ENCODE measurements around the gene ABCA1. TPM values are rescaled to one million over a fixed set of nuclear protein-coding genes. Genes with fewer than 3 reads are reported as not detected.
A peak's percentile ranks its signal among the peaks of the same experiment; 100 is the strongest.

Gene ABCA1
- total RNA-seq, 1 experiment from 2014 or later = 0.04 TPM

DNA sequence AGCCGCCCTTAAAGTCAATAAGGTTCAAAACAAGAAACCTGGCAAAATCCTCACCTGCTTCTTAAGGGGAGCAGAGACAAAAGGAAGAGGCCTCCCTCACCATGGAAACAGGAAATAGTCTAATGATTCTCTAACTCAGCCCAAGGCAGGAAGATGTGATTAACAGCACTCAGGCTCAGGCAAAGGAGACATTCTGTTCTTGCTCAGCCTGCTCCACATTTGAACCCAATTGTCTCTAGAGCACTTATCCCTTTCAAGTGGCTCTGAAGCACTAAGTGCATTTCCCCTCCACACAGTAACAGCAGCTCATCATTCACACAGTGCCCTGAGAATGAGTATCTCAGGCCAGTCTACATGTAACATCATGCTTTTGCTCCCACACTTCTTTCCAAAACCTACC is 91.7 kb downstream of the ABCA1 start:
- no peak for DNase-seq
- peaks cover 10% of the 10 kb centered on the region; the same call in 1 of the 2 replicates for H3K27me3 ChIP-seq
- H3K27ac ChIP-seq = no peak overlapping the region
- H3K4me3 ChIP-seq = no peak overlapping the region
- no peaks in the 10 kb centered on the region for H3K4me1 ChIP-seq
- H3K9me3 ChIP-seq (replicated peaks) = no peaks in the 10 kb centered on the region
- no peaks in the 10 kb centered on the region for H3K36me3 ChIP-seq

DNA sequence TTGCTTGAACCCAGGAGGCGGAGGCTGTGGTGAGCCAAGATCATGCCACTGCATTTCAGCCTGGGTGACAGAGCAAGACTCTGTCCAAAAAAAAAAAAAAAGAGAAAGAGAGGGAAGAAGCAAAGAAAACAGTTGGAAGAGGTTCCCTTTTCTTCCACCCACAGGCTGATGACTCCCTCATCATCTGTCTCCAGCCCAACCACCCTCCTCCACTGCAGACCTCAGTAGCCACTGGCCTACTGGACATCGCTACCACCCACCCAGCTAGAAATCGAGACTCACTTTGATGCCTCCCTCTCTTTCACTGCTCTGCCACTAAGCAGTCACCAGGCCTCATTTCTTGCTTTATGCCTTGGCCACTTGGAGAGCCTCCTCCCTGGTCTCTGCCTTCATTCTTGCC is 92.8 kb downstream of the ABCA1 start:
- Histone ChIP-seq H3K4me1 (no peaks in the 10 kb centered on the region), H3K27me3 (peaks cover 10% of the 10 kb centered on the region; the same call in 1 of the 2 replicates), H3K36me3 (no peaks in the 10 kb centered on the region), H3K9me3 (replicated peaks) (no peaks in the 10 kb centered on the region), H3K27ac (no peak overlapping the region), H3K4me3 (no peak overlapping the region)
- no peak for DNase-seq

DNA sequence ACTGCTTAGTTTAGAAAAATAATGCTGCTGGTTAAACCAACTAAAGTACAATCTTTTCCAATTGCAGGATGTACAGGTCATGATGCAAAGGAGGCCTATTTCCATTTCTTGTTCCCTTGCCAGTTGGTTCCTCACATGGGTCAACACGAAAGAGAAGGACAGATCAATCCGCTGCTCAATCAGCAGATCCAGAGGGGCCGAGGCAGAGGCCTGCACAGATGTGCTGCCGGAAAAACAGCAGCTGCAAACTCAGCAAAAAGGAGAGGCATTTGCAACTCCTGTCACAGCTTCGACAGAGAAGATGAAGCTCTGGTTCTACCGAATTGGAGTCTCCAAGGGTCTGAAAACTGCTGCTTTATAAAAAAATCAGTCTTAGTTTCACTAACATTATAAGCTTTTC is 94.3 kb downstream of the ABCA1 start:
- H3K4me1 ChIP-seq = no peaks in the 10 kb centered on the region
- H3K4me3 ChIP-seq = no peak overlapping the region
- H3K27me3 ChIP-seq = peaks cover 10% of the 10 kb centered on the region; the same call in 1 of the 2 replicates
- H3K27ac ChIP-seq = no peak overlapping the region
- no peaks in the 10 kb centered on the region for H3K9me3 ChIP-seq (replicated peaks)
- H3K36me3 ChIP-seq = no peaks in the 10 kb centered on the region
- DNase-seq = no peak

DNA sequence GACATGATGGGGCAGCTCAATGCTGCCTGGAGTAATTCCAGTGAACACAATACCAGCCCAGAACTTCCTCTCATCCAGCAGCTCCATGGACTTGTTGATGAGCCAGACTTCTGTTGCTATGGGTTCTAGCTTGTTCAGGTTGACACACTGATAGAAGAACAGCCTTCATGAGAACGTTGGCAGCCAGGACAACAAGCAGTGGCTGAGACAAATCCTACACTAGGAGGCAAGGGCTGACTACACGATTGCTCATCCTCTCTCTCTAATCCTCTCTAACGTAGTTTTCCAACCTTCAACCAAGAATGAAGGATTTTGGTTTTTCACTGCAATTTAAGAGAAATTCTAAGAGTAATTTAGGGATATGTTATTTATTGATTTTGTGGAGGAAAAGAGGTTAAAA is 96.3 kb downstream of the ABCA1 start:
- H3K4me1 ChIP-seq = no peaks in the 10 kb centered on the region
- DNase-seq = no peak

DNA sequence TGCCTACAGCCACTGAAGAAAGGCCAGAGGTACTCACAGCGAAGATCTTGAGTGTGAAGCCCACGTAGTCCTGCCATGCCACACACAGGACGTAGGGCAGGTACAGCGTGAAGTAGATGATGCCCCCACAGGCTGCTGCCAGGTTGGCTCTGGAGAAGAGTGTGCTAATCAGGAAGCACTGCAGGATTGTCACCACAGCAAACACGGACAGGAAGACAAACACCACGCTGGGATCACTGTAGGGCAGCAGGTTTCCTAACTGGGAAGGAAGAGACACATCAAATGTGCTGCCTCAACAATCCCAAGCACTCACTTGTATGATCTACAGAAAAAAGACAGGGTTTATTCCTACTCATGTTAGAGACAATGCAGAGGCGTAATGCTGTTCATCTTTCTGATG is 101.0 kb downstream of the ABCA1 start:
- H3K9me3 ChIP-seq (replicated peaks) = no peaks in the 10 kb centered on the region
- no peak overlapping the region for H3K4me3 ChIP-seq
- H3K27ac ChIP-seq = no peak overlapping the region
- H3K36me3 ChIP-seq = no peaks in the 10 kb centered on the region
- no peak for DNase-seq
- H3K4me1 ChIP-seq = no peaks in the 10 kb centered on the region
- H3K27me3 ChIP-seq = 0 out of 2 replicates have a peak, but pooled peaks cover 2% of the 10 kb centered on the region

More for the DNA sequence above, 96.3 kb downstream of the ABCA1 start:
- H3K36me3 ChIP-seq = no peaks in the 10 kb centered on the region
- no peak overlapping the region for H3K27ac ChIP-seq
- H3K9me3 ChIP-seq (replicated peaks) = no peaks in the 10 kb centered on the region
- H3K4me3 ChIP-seq = no peak overlapping the region
- peaks cover 7% of the 10 kb centered on the region; the same call in 1 of the 2 replicates for H3K27me3 ChIP-seq

DNA sequence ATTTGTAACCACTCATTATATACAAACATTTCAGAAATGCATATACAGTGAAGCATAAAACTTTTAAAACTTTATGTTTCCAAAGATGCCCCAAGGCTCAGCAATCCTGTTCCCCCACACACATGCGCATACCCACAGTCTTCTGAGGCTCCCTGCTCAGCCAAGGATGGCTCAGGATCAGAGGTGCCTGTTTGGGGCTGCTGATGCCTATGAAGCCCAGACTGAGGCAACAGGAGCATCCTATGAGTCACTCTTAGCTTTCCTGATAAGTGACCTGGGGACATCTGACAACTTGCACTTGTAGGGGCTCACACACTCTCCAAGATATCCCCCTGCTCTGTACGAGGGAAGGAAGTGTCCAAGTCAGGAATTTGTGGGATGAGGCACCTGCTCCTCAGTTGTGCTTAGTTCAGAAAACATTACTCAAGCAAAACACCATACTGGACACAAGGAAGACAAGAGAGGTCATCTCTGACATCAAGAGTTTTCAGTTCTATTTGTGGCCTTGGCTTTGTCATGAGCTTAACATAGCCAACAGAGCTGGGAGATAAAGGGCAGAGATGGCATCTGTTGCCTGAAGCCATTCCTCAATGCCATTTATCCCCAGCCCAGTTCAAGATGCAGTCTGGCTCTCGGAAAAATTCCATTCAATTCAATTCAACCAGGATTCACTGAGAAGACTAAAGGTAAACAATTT is 101.7 kb downstream of the ABCA1 start:
- no peak overlapping the region for H3K4me3 ChIP-seq
- H3K9me3 ChIP-seq (replicated peaks) = no peaks in the 10 kb centered on the region
- H3K36me3 ChIP-seq = no peaks in the 10 kb centered on the region
- no peak for DNase-seq
- 0 out of 2 replicates have a peak, but pooled peaks cover 2% of the 10 kb centered on the region for H3K27me3 ChIP-seq
- H3K4me1 ChIP-seq = no peaks in the 10 kb centered on the region
- H3K27ac ChIP-seq = no peak overlapping the region

DNA sequence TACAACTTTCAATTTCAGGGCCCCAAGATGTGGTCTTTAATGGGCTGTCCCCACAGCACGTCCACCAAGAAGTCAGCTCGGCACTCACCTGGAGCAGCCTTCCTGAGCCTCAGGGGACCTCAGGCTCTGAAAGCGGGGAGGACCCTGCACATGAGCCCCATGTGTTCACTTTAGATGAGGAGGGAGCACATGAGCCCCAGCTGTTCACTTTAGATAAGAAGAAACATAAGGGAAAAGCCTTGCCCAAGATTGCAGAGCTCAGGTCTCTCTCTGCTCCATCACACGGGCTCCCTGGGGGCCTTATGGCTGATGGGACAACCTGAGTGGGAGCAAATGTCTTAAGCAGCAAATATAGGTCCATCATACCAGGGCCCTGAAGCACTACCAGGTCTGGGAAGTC is 107.6 kb downstream of the ABCA1 start:
- H3K36me3 ChIP-seq = no peaks in the 10 kb centered on the region
- H3K27me3 ChIP-seq = 0 out of 2 replicates have a peak, but pooled peaks cover 2% of the 10 kb centered on the region
- DNase-seq = no peak
- H3K9me3 ChIP-seq (replicated peaks) = no peaks in the 10 kb centered on the region
- no peak overlapping the region for H3K4me3 ChIP-seq
- no peak overlapping the region for H3K27ac ChIP-seq
- no peaks in the 10 kb centered on the region for H3K4me1 ChIP-seq

DNA sequence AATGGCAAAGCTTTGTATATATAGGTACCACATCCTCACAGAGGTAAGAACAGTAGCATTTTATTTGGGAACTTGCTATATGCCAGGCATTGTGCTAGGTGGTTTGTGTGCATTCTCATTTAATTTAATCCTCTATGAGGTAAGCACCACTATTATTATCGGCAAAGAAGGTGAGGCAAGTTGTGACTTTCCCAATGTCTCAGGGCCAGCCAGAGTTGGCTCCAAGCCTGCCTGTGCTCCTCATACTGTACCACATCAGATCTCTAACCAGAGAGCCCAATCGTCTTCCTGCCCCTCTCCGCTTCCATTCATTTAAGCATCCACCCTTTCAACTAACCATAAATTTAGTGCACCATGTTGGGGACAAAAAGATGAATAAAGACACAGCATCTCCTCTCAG is 108.9 kb downstream of the ABCA1 start:
- H3K27ac ChIP-seq = no peak overlapping the region
- no peaks in the 10 kb centered on the region for H3K36me3 ChIP-seq
- H3K27me3 ChIP-seq = no peaks in the 10 kb centered on the region
- no peaks in the 10 kb centered on the region for H3K9me3 ChIP-seq (replicated peaks)
- no peaks in the 10 kb centered on the region for H3K4me1 ChIP-seq
- no peak for DNase-seq
- H3K4me3 ChIP-seq = no peak overlapping the region

DNA sequence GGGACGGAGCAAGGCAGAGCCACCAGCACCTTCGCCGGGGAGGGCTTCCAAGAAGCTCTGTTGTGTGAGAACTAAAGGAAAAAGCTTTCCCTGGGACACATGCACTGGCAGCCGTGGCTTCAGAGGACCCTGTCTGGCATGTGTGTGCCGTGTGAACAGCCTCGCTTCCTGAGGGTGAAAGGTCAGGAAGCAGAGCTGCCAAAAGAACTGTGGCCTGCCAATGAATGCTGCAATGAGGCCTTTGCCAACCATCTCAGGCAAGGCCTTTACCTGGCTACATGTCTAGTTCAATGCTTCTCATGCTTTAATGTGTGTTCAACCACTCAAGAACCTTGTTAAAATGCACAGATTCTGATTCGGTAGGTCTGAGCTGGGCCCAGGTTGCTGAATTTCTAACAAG is 110.5 kb downstream of the ABCA1 start:
- no peak for DNase-seq
- H3K36me3 ChIP-seq = no peaks in the 10 kb centered on the region

DNA sequence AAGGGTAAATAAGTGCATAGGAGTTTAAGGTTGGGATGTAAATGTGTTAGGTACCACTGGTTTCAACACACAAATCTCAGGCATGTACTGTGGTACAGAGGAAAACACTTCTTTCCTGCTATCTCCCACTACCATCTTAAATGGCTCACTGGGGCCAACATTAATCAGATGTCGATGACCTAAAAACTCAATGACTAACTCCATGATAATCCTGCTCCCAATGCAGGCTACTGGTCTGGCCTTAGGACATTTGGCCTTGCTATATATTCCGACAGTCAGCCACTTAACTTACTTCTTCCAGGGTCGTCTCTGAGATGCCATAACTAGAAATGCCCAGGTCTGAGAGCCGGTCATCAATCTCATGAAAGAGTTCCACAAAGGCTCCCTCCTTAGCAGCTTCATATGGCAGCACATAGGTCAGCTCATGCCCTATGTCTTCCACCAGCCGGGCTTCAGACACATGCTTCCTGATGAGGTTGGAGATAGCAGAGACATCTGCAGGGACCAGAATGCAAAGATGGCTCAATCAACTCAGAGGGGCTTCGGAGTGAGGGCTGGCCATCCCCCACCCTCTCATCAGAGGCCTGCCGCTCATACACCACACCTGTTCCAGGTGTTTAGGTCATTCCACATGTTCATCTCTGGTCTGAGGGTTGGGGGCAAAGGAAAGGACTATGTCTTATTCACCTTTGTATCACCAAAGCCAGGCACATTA is 111.9 kb downstream of the ABCA1 start:
- Histone ChIP-seq H3K9me3 (replicated peaks) (no peaks in the 10 kb centered on the region), H3K27ac (no peak overlapping the region), H3K36me3 (no peaks in the 10 kb centered on the region), H3K4me1 (no peaks in the 10 kb centered on the region), H3K4me3 (no peak overlapping the region), H3K27me3 (peaks cover 3% of the 10 kb centered on the region; the same call in 1 of the 2 replicates)
- no peak for DNase-seq

More for the DNA sequence above, 110.5 kb downstream of the ABCA1 start:
- Histone ChIP-seq H3K9me3 (replicated peaks) (no peaks in the 10 kb centered on the region), H3K27ac (no peak overlapping the region), H3K27me3 (no peaks in the 10 kb centered on the region), H3K4me1 (no peaks in the 10 kb centered on the region), H3K4me3 (no peak overlapping the region)

DNA sequence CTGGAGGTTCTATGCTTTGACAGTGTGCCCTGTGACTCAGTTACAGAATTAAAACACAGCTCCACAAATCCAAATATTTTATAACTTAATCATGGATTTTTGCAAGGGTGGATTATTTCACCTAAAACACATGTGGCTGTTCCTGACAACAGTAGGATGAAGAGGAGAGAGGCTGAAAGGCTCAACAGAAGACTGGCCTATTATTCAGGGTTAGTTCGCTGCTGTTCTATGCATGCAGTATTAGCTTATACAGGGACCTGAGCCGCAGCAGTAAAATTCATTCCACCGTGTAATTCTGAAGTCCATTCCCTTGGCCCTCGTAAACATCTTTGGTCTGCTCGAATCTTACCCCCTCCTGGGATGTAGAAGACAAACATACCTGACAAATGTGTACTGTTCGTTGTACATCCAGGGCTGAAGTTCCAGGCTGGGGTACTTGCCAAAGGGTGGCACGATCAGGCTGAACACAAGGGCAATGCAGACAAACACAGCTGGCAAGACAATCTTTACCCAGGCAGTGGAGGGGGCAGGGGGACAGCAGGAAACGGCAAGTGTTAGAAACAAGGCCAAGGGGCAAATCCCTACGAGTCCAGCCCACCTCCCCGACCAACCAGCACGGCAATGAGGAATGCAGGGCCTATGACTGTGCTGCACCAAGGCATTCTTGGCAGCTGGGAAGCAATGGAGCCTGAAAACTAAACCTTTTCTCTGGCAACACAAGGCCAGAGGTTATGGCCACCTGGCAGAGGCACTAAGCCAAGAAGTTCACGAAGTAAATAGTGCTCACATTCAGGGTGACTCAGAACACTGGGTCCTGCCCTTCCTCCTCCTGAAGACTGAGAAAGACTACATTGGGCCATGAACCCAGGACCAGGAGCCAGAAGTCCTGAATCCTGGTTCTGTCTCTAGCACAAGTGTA is 117.3 kb downstream of the ABCA1 start:
- no peaks in the 10 kb centered on the region for H3K9me3 ChIP-seq (replicated peaks)
- no peaks in the 10 kb centered on the region for H3K36me3 ChIP-seq
- H3K4me1 ChIP-seq = no peaks in the 10 kb centered on the region
- H3K27ac ChIP-seq = no peak overlapping the region
- peaks cover 3% of the 10 kb centered on the region; the same call in 1 of the 2 replicates for H3K27me3 ChIP-seq
- H3K4me3 ChIP-seq = no peak overlapping the region
- DNase-seq = peak in 1 of 2 experiments; percentile 9

DNA sequence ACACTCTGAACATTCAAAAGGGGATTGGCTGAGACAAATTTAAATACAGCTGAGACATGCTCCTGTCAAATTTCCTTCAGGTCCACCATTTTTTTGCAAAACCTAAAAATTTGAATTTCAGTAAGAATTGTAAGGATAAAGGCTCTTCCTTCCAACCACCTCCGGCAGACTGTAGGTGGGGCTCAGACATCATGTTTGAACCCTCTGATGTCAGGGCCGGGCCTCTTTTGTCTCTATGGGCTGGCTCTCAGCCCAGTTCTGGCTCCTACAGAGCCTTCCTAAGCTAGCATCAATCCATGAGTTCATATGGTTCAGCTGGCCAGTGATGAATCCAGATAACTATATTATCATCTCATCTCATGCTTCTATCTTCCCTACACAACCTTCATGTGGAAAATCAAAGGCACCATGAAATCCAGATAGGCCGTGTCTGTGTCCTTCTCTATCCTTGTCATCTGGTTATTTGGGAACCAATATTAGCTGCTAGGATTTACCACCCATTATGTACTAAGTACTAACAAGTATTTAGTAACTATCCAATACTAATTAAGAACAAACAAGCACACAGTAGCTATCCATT is 119.8 kb downstream of the ABCA1 start:
- H3K9me3 ChIP-seq (replicated peaks) = no peaks in the 10 kb centered on the region
- H3K27me3 ChIP-seq = peaks cover 4% of the 10 kb centered on the region
- no peaks in the 10 kb centered on the region for H3K4me1 ChIP-seq
- peak; percentile 11 to 47 for DNase-seq
- no peak overlapping the region for H3K4me3 ChIP-seq
- H3K27ac ChIP-seq = no peak overlapping the region
- H3K36me3 ChIP-seq = no peaks in the 10 kb centered on the region

DNA sequence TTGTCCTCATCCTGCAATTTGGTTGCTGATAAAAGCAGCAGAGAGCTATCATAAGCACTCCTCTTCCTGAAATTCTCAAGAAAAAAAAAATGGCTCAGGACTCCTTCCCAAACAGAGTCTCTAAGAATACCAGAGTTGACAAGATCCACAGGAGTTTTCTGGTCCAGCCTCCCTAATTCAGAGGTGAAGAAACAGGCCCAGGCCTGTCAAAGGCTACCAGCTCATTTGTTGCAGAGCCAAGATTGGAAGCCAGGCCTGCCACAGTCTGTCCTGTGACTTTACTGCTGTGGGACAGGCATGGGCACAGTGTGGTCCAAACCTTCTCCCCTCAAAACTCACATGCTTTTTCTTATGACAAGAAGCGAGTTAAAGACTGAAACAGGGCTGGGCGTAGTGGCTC is 122.5 kb downstream of the ABCA1 start:
- H3K36me3 ChIP-seq = no peaks in the 10 kb centered on the region
- no peak overlapping the region for H3K27ac ChIP-seq
- H3K27me3 ChIP-seq = peaks cover 15% of the 10 kb centered on the region
- no peaks in the 10 kb centered on the region for H3K9me3 ChIP-seq (replicated peaks)
- no peak for DNase-seq
- no peaks in the 10 kb centered on the region for H3K4me1 ChIP-seq
- no peak overlapping the region for H3K4me3 ChIP-seq

DNA sequence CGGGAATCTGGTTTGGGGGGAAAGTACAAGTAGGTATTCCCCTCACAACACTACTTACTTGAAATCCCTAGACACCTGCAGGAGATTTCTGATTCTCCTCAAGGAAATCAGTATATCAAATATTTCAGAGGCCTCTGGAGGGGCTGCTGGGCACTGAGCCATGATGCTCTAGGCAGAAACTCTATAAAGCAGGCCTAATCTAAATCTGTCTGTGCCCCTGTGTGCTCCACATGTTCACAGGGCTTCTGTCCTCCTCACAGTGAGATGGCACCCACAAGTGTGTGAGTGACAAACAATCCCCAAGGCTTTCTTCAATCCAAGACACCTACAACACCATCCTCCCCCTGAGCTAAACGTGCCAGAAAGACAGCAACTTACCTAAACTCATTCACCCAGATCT is 125.0 kb downstream of the ABCA1 start:
- H3K27me3 ChIP-seq = peaks cover 22% of the 10 kb centered on the region
- no peaks in the 10 kb centered on the region for H3K4me1 ChIP-seq
- DNase-seq = no peak
- H3K36me3 ChIP-seq = no peaks in the 10 kb centered on the region
- H3K9me3 ChIP-seq (replicated peaks) = no peaks in the 10 kb centered on the region
- no peak overlapping the region for H3K27ac ChIP-seq
- H3K4me3 ChIP-seq = no peak overlapping the region

Measured in SJCRH30 (cell line).